ENCODE measurements around the gene TMF1. TPM values are rescaled to one million over a fixed set of nuclear protein-coding genes. Genes with fewer than 3 reads are reported as not detected.

Gene TMF1
- total and polyA plus RNA-seq, 2 of the 8 experiments (the other 6 are each of a cell fraction or from before 2014, with no cell fraction given): 1.4 to 18.3 TPM

DNA sequence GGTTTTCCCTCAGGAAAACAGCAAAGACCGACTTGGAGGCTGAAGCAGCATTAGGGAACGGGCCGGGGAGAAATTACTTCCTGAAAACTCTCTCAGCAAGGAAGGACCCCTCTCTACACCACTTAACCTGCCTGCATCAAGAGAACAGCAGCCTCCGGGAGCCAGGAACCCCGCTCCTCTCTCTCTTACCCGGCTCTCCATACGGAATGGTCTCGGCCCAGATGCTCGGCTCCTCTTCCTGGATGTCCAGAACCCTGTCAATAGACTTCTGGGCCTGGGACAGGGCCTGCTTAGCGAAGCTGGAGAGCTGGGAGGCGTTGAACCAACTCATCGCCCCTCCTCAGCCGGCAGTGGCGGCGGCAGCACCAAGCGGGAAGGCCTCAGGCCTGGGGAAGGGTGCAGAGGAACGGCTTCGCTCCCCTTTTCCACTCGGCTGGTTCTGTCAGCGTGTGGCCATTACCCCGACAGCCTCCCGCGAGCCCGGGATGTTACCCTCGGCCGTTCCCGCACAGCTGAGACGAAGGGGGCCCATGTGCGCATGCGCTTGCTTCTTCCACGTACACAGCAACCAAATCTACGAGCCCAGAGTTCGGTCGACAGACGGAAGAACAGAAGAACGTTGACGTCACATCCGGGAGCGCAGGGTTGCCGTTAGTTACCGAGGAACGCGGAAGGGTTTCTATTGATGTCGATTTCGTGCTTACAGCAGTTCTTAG is at the start of gene TMF1 (continued):
- no peak for TF ChIP-seq CHD7 (IDR thresholded peaks at IDR 0.05; ENCODE audit: insufficient replicate concordance, low read length)
- TF ChIP-seq SRF (IDR thresholded peaks at IDR 0.05; ENCODE audit: low read depth, low read length): no peak
- TF ChIP-seq SIRT6 (IDR thresholded peaks at IDR 0.05; ENCODE audit: low read length): no peak
- no peak for TF ChIP-seq SIX5 (IDR thresholded peaks at IDR 0.05; ENCODE audit: low read depth, low read length)
- TF ChIP-seq ATF2 (IDR thresholded peaks at IDR 0.05; ENCODE audit: low read length): no peak; the same call in 1 of the 2 replicates
- no peak for TF ChIP-seq RFX5 (IDR thresholded peaks at IDR 0.05; ENCODE audit: borderline replicate concordance, low read depth, low read length)
- peak; percentile 59 for TF ChIP-seq BRCA1 (IDR thresholded peaks at IDR 0.05; ENCODE audit: low read depth, low read length)
- TF ChIP-seq CHD1 (IDR thresholded peaks at IDR 0.05; ENCODE audit: low read depth, low read length): no peak

Data from H1 (cell line).